GM12872 (cell line): ENCODE measurements around the gene LIN7C.

ENCODE experiments used
- TF ChIP-seq, protein P1 (sequence below): IDR thresholded peaks from 3 replicates; pipeline ENCODE4 v1.5.1; 2011; ENCODE audit warnings: low read depth, mild to moderate bottlenecking, low read length, moderate library complexity; ENCODE audit not compliant: insufficient read depth

LIN7C gene

GRCh38 chr11:27495710-27496300 is 10.8 kb downstream of the LIN7C start:
- TF ChIP-seq, protein P1, sequence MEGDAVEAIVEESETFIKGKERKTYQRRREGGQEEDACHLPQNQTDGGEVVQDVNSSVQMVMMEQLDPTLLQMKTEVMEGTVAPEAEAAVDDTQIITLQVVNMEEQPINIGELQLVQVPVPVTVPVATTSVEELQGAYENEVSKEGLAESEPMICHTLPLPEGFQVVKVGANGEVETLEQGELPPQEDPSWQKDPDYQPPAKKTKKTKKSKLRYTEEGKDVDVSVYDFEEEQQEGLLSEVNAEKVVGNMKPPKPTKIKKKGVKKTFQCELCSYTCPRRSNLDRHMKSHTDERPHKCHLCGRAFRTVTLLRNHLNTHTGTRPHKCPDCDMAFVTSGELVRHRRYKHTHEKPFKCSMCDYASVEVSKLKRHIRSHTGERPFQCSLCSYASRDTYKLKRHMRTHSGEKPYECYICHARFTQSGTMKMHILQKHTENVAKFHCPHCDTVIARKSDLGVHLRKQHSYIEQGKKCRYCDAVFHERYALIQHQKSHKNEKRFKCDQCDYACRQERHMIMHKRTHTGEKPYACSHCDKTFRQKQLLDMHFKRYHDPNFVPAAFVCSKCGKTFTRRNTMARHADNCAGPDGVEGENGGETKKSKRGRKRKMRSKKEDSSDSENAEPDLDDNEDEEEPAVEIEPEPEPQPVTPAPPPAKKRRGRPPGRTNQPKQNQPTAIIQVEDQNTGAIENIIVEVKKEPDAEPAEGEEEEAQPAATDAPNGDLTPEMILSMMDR, result no peak

DNA sequence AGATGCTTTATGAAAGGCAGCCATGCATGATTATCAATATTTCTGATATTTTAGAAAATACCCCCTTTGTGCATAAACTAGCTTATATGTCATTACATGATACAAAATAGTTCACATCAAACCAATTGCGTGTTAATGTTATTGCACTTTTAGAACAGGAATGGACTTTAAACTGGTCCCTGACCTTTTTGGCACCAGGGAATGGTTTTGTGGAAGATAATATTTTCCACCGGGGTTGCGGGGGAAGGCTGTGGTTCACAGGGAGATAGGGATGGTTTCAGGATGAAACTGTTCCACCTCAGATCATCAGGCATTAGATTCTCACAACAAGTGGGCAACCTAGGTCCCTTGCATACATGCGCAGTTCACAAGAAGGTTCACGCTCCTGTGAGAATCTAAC is 17.5 kb downstream of the LIN7C start:
- TF ChIP-seq, protein P1, result no peak

- TF ChIP-seq, protein P1, result no peak
Measured at GRCh38 chr11:27487706-27488105, 18.9 kb downstream of the LIN7C start.

GRCh38 chr11:27485930-27486773 is 20.4 kb downstream of the LIN7C start:
- TF ChIP-seq, protein P1, result peak; percentile 74

DNA sequence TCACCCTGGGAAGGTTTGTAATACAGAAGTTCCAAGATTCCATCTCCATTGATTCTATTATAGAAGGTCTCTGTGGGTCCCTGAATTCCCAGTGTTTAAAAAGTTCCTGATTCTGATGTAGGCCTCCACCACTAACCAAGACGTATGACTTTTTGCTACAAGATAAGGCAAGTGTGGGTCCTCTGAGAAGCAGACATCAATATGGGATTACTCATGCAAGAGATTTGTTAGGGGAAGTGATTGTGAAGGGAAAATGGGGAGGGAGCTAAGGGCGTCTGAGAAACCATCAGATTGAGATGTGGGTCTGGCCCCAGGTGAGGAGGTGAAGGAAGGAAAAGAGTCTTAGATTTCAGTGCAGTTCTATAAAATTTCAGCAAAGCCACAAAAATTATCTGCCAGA is 23.8 kb downstream of the LIN7C start:
- TF ChIP-seq, protein P1, result no peak

DNA sequence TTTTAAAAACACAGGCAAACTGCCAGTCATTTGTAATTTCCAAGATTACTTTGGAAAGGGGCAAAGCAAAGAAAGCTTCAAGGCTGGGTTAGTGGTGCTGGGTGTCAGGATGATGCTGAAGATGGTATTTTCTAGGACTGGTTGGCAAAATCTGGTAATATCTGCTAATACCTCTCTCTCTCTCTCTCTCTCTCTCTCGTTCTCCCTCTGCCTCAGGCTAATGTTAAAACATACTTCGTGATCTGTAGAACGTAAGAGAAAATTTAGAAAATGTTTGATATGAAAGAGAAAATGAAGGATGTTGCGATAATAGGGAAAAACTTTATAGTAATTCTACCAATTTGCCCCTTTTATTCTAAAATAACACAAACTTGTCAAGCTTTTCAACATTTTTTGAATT is 24.6 kb downstream of the LIN7C start:
- TF ChIP-seq, protein P1, result no peak

- TF ChIP-seq, protein P1, result no peak
Measured at GRCh38 chr11:27477831-27478230, 28.7 kb downstream of the LIN7C start.
